ENCODE results near the gene CCDC9. TPM values are rescaled to one million over a fixed set of nuclear protein-coding genes. Genes with fewer than 3 reads are reported as not detected.

Gene CCDC9
- total and polyA plus RNA-seq, 2 of the 13 experiments (the other 11 are each of a cell fraction or from before 2014, with no cell fraction given), result 2.9 to 6.3 TPM

GRCh38 chr19:47283405-47284059, 27.2 kb downstream of the CCDC9 start:
- Histone ChIP-seq H3K36me3 (replicated peaks in 1 of 2; ENCODE audit: control insufficient read depth in 1 of 2, insufficient read depth in 2 of 2, low read length in 2 of 2) (no peaks in the 10 kb centered on the region), H4K20me1 (ENCODE audit: insufficient read depth, low read length) (no peaks in the 10 kb centered on the region), H3K27ac (ENCODE audit: extremely low read length, insufficient read depth, low read length) (no peak overlapping the region), H3K4me1 (ENCODE audit: insufficient read depth, low read length) (peaks cover 2% of the 10 kb centered on the region), H3K79me2 (ENCODE audit: insufficient read depth, low read length) (no peaks in the 10 kb centered on the region), H3K4me3 (replicated peaks in 1 of 3; ENCODE audit: insufficient read depth in 1 of 3, low read depth in 2 of 3, low read length in 3 of 3) (no peak overlapping the region), H3K27me3 (ENCODE audit: control insufficient read depth in 1 of 2, insufficient read depth in 2 of 2, low read length in 2 of 2) (no peaks in the 10 kb centered on the region), H3K9ac (ENCODE audit: insufficient read depth, low read depth, low read length) (no peak overlapping the region), H3K9me3 (ENCODE audit: low read length) (no peaks in the 10 kb centered on the region), H3K4me2 (ENCODE audit: low read depth, low read length) (no peak overlapping the region), H2AFZ (ENCODE audit: low read length) (no peak overlapping the region)
- intact Hi-C loops (cut with micrococcal nuclease; ENCODE audit: unreplicated experiment), result no loop called here
- ATAC-seq (no peak), FAIRE-seq (no peak), DNase-seq (ENCODE audit: low spot score) (no peak)
- ChIA-PET CTCF (ENCODE audit: low intra/inter-chr PET ratio, low total read pairs) (interaction anchor here (1.1 to 2.8 kb wide), 3 partner anchors 107 to 144 kb away, joined by 3 to 15 read pairs (median 4); no protein-coding TSS in a partner anchor), POLR2A (no interaction called here)
- TF ChIP-seq NR2C2 (CRISPR knock-in tag; IDR thresholded peaks at IDR 0.05; ENCODE audit: borderline replicate concordance) (no peak), ARID4A (CRISPR knock-in tag; IDR thresholded peaks at IDR 0.05; ENCODE audit: borderline replicate concordance) (no peak), GPBP1L1 (CRISPR knock-in tag; IDR thresholded peaks at IDR 0.05) (no peak), ZHX1 (CRISPR knock-in tag; IDR thresholded peaks at IDR 0.05; ENCODE audit: low read depth) (no peak), ZSCAN5A (CRISPR knock-in tag; IDR thresholded peaks at IDR 0.05; ENCODE audit: borderline replicate concordance) (no peak), ZFAT (CRISPR knock-in tag; conservative IDR thresholded peaks at IDR 0.05) (no peak), ZNF484 (CRISPR knock-in tag; IDR thresholded peaks at IDR 0.05; ENCODE audit: borderline replicate concordance, low read depth) (no peak), ZNF607 (CRISPR knock-in tag; IDR thresholded peaks at IDR 0.05; ENCODE audit: borderline replicate concordance) (no peak), TARDBP (CRISPR knock-in tag; IDR thresholded peaks at IDR 0.05) (no peak), ZNF615 (CRISPR knock-in tag; IDR thresholded peaks at IDR 0.05; ENCODE audit: borderline replicate concordance) (no peak), ZNF580 (CRISPR knock-in tag; IDR thresholded peaks at IDR 0.05; ENCODE audit: borderline replicate concordance, low read depth) (no peak), GFI1 (CRISPR knock-in tag; IDR thresholded peaks at IDR 0.05; ENCODE audit: borderline replicate concordance) (no peak), ZFP1 (CRISPR knock-in tag; IDR thresholded peaks at IDR 0.05) (no peak)
- in situ Hi-C loops (cut with HindIII; ENCODE audit: extremely low pct_ligation_motif_present, low pct_unique_long_range_greater_than_20kb), result no loop called here
- no TSS peak for BruUV-seq (replicated peaks)
- 88% methylated on average over 10 of the region's 10 CpGs for WGBS (ENCODE audit: low lambda C conversion rate)
